ENCODE data around the gene GABRA6.

Gene GABRA6

DNA sequence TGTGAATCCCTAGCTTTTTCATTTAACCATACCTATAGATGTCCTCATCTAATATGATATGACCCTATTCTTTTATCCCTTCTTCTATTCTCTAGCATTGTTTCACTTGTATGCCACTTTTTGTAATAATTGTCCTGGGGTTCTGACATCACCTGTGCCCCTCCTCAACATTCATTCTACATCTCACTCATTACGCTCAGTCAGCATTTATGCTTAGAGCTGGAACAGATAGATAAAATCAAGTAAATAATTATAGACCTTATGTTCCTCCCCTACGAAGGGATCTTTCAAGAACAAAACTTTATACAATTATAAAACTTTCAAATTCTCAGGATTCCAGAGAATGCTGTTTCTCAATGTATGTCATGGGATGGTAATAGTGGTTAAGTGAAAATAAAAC lies 18.0 kb downstream of the GABRA6 start:
- DNase-seq (ENCODE audit: low read depth), result no peak
- no peak for TF ChIP-seq CTCF (IDR thresholded peaks at IDR 0.05; ENCODE audit: insufficient read depth, low read depth, low read length, missing control alignments)
- no peak overlapping the region for H3K4me3 ChIP-seq (ENCODE audit: low read depth, low read length)

DNA sequence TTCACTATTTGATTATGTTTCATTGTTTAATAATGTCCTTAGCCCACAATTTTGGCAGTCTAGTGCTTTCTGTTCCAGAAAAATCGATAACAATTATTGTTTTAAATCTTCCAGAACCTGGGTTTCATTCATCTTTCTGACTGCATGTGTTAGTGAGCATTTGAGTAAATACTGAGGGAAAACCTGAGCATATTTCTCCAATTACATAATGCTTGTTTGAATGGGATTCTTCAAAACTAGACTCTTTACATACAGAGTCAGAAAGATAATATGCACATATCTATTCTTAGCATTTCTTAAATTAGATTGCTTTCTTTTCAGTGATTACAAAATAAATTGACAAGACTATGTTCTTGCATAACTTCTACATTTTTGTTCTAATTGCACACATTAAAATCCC lies 21.9 kb downstream of the GABRA6 start:
- DNase-seq (ENCODE audit: low read depth), result no peak
- no peak for TF ChIP-seq CTCF (IDR thresholded peaks at IDR 0.05; ENCODE audit: insufficient read depth, low read depth, low read length, missing control alignments)
- H3K4me3 ChIP-seq (ENCODE audit: low read depth, low read length), result no peak overlapping the region

- no peak for DNase-seq (ENCODE audit: low read depth)
- TF ChIP-seq CTCF (IDR thresholded peaks at IDR 0.05; ENCODE audit: insufficient read depth, low read depth, low read length, missing control alignments), result no peak
- H3K4me3 ChIP-seq (ENCODE audit: low read depth, low read length), result no peak overlapping the region
Observed at GRCh38 chr5:161709239-161709638, 23.7 kb downstream of the GABRA6 start.

GRCh38 chr5:161713042-161713441 lies 27.5 kb downstream of the GABRA6 start:
- TF ChIP-seq CTCF (IDR thresholded peaks at IDR 0.05; ENCODE audit: insufficient read depth, low read depth, low read length, missing control alignments), result no peak
- H3K4me3 ChIP-seq (ENCODE audit: low read depth, low read length), result no peak overlapping the region
- DNase-seq (ENCODE audit: low read depth), result no peak

DNA sequence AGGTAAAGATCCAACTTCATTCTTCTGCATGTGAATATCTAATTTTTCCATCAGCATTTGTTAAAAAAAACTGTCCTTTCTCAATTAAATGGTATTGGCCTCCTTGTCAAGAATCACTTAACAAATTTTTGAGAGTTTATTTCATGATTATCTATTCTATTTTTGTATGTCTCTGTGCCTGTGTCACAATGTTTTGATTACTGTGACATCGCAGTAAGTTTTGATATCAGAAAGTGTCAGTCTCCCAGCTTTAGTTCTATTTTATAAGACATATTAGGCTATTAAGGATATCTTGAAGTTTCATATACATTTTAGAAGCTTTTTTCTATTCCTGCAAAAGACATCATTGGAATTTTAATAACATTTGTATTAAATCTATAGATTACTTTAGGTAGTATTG lies 33.6 kb downstream of the GABRA6 start:
- no peak overlapping the region for H3K4me3 ChIP-seq (ENCODE audit: low read depth, low read length)
- no peak for TF ChIP-seq CTCF (IDR thresholded peaks at IDR 0.05; ENCODE audit: insufficient read depth, low read depth, low read length, missing control alignments)
- no peak for DNase-seq (ENCODE audit: low read depth)

- no peak overlapping the region for H3K4me3 ChIP-seq (ENCODE audit: low read depth, low read length)
Observed at GRCh38 chr5:161720460-161720859, 34.9 kb downstream of the GABRA6 start.

More at GRCh38 chr5:161720460-161720859, 34.9 kb downstream of the GABRA6 start:
- TF ChIP-seq CTCF (IDR thresholded peaks at IDR 0.05; ENCODE audit: insufficient read depth, low read depth, low read length, missing control alignments), result no peak
- DNase-seq (ENCODE audit: low read depth), result no peak

Data from GM12865 (cell line).